ENCODE data around the gene RBM42. TPM values are rescaled to one million over a fixed set of nuclear protein-coding genes. Genes with fewer than 3 reads are reported as not detected.

The RBM42 gene
- total RNA-seq, 1 donor from 2014 or later = 73.6 TPM

- POLR2A ChIA-PET = interaction anchor here (0.6 kb wide), 1 partner anchor 24 kb away, joined by 4 read pairs; no protein-coding TSS in a partner anchor
- no peak for ATAC-seq (ENCODE audit: low read depth)
- Mint-ChIP-seq H3K4me1 (peaks cover 1% of the 10 kb centered on the region), H3K27ac (no peak overlapping the region), H3K4me3 (no peak overlapping the region), H3K36me3 (ENCODE audit: low read depth) (peaks cover 48% of the 10 kb centered on the region), H3K9me3 (no peaks in the 10 kb centered on the region), H3K27me3 (no peaks in the 10 kb centered on the region)
- TF ChIP-seq, protein P1, sequence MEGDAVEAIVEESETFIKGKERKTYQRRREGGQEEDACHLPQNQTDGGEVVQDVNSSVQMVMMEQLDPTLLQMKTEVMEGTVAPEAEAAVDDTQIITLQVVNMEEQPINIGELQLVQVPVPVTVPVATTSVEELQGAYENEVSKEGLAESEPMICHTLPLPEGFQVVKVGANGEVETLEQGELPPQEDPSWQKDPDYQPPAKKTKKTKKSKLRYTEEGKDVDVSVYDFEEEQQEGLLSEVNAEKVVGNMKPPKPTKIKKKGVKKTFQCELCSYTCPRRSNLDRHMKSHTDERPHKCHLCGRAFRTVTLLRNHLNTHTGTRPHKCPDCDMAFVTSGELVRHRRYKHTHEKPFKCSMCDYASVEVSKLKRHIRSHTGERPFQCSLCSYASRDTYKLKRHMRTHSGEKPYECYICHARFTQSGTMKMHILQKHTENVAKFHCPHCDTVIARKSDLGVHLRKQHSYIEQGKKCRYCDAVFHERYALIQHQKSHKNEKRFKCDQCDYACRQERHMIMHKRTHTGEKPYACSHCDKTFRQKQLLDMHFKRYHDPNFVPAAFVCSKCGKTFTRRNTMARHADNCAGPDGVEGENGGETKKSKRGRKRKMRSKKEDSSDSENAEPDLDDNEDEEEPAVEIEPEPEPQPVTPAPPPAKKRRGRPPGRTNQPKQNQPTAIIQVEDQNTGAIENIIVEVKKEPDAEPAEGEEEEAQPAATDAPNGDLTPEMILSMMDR (IDR thresholded peaks at IDR 0.05) = no peak
- intact Hi-C loops (cut with micrococcal nuclease) = no loop called here
- no peak for DNase-seq
- CTCF ChIA-PET = no interaction called here
These were observed 9.4 kb upstream of the RBM42 start for GRCh38 chr19:35619290-35619923.

GRCh38 chr19:35620001-35620400 lies 8.8 kb upstream of the RBM42 start:
- TF ChIP-seq, protein P1 (IDR thresholded peaks at IDR 0.05) = no peak
- Mint-ChIP-seq H3K27ac (no peak overlapping the region), H3K9me3 (no peaks in the 10 kb centered on the region), H3K4me3 (no peak overlapping the region), H3K36me3 (ENCODE audit: low read depth) (peaks cover 45% of the 10 kb centered on the region), H3K4me1 (no peaks in the 10 kb centered on the region), H3K27me3 (no peaks in the 10 kb centered on the region)
- DNase-seq (no peak), ATAC-seq (ENCODE audit: low read depth) (no peak)
- CTCF ChIA-PET = no interaction called here
- intact Hi-C loops (cut with micrococcal nuclease) = no loop called here
- POLR2A ChIA-PET = no interaction called here

DNA sequence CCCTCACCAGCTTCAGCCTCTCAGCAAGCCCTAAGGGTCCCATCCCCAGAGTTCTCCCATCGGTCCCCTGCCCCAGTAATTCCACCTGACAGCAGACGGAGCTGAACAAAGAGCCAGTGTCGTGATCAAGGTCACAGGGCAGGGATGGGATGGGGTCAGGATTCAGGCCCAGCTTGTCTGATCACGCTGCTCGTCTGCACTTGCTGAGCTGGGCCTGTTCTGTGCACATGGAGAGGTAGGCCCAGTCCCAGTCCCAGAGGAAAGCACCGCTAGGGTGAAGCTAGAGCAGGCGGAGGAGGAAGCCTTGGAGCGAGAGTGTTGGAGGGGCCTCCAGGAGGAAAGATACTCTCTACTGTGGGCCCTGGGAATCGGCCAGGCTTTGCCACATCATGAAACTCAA lies 7.1 kb upstream of the RBM42 start:
- Mint-ChIP-seq H3K4me1 (no peaks in the 10 kb centered on the region), H3K9me3 (no peaks in the 10 kb centered on the region), H3K36me3 (ENCODE audit: low read depth) (peaks cover 41% of the 10 kb centered on the region), H3K27me3 (no peaks in the 10 kb centered on the region), H3K27ac (no peak overlapping the region), H3K4me3 (no peak overlapping the region)
- CTCF ChIA-PET = no interaction called here
- intact Hi-C loops (cut with micrococcal nuclease) = no loop called here
- POLR2A ChIA-PET = interaction anchor here (0.5 to 1.7 kb wide), 2 partner anchors 12 to 14 kb away, joined by 5 to 7 read pairs; no protein-coding TSS in a partner anchor
- DNase-seq (no peak), ATAC-seq (ENCODE audit: low read depth) (no peak)
- TF ChIP-seq, protein P1 (IDR thresholded peaks at IDR 0.05) = no peak

DNA sequence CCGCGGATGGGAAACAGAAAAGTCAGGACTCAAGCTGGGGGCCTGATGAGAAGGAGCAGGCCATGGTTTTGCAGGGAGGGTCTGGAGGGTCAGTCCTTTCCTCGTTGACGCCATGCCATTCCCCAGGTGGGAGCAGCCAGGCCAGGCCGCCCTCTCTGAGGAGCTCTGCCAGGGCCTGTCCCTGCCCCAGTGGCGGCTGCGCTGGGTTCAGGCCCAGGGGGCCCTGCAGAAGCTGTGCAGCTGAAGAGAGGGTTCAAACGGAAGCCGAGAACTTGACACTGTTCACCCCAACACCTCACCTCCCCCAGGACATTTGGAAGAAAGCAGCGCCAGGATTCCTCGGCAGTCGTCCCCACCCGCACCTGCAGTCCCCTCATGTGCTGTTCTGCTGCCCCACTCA lies 6.1 kb upstream of the RBM42 start:
- DNase-seq = no peak
- Mint-ChIP-seq H3K27ac (no peak overlapping the region), H3K4me3 (no peak overlapping the region), H3K9me3 (no peaks in the 10 kb centered on the region), H3K27me3 (no peaks in the 10 kb centered on the region), H3K4me1 (no peaks in the 10 kb centered on the region), H3K36me3 (ENCODE audit: low read depth) (peaks cover 32% of the 10 kb centered on the region)
- ChIA-PET CTCF (no interaction called here), POLR2A (interaction anchor here (1.1 to 1.7 kb wide), 2 partner anchors 10 to 13 kb away, joined by 3 to 5 read pairs; partner anchors contain the start of gene HAUS5)
- intact Hi-C loops (cut with micrococcal nuclease) = no loop called here
- no peak for ATAC-seq (ENCODE audit: low read depth)
- TF ChIP-seq, protein P1 (IDR thresholded peaks at IDR 0.05) = no peak

GRCh38 chr19:35623327-35624010 lies 5.4 kb upstream of the RBM42 start:
- no peak overlapping the region for H3K4me3 Mint-ChIP-seq
- H3K27ac Mint-ChIP-seq = no peak overlapping the region
- POLR2A ChIA-PET = interaction anchor here (0.6 to 1.7 kb wide), 5 partner anchors 11 to 35 kb away, joined by 3 to 20 read pairs (median 5); partner anchors contain the start of gene HAUS5
- ATAC-seq (ENCODE audit: low read depth) (no peak), DNase-seq (no peak)
- no peaks in the 10 kb centered on the region for H3K27me3 Mint-ChIP-seq
- H3K4me1 Mint-ChIP-seq = peaks cover 4% of the 10 kb centered on the region
- TF ChIP-seq, protein P1 (IDR thresholded peaks at IDR 0.05) = no peak
- H3K9me3 Mint-ChIP-seq = no peaks in the 10 kb centered on the region
- CTCF ChIA-PET = no interaction called here
- intact Hi-C loops (cut with micrococcal nuclease) = no loop called here
- peaks cover 29% of the 10 kb centered on the region for H3K36me3 Mint-ChIP-seq (ENCODE audit: low read depth)

All from activated B cell treated with CpG ODN at 0.5 μM for 24 hours (primary cell).